ENCODE measurements around the gene GPRIN1. TPM values are rescaled to one million over a fixed set of nuclear protein-coding genes. Genes with fewer than 3 reads are reported as not detected.
"Not testable (repeated sequence)": the region's sequence is repeated elsewhere in the genome, so short reads cannot be mapped to it uniquely, and the experiment has no call there.

GPRIN1 gene
- total RNA-seq, 1 donor from 2014 or later, result 0.72 TPM

DNA sequence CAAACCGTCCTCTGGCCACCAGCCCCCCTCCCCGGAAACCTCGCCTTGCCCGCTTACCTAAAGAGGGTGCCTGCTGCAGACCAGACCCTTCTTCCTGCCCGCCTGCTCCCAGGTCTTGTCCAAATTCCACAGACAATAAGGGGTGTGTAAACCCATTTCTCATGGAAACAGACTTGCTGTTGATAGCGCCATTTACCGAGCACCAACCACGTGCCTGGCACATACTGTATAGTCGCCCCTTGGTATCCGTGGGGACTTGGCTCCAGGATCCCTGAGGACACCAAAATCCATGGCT is 35.7 kb downstream of the GPRIN1 start:
- no peak for DNase-seq

DNA sequence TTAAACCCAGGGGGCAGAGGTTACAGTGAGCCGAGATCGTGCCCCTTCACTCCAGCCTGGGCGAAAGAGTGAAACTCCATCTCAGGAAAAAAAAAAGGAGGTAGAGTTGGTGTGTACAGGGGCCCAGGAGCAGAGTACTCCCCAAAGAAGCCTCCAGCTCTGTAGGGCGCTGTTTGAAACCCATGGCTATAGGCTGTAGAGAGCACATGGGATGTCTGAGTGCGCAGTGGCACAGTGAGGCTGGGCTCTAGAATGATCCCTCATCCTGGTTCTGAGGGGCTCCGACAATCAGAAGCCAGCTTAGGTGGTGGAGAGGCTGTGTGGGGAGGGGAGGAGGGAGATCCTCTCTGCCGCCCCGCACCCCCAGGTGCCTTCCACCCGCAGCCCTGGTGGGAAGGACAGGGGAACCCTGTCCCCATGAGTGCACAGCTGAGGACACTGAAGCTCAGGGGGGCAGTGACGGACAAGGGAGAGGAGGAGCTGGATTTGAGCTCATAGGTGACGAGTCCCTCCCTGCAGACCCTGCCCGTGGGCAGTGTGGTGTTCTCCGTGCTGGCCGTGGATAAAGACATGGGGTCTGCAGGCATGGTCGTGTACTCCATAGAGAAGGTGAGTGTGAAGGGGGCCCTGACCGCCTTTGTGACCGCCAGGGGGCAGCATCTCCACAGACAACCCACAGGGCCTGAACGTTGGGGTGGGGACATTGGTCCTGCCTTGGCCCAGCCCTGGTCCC is 36.2 kb downstream of the GPRIN1 start:
- peak; percentile 62 for DNase-seq

- DNase-seq, result no peak
Measured at GRCh38 chr5:176570044-176570443, 39.9 kb downstream of the GPRIN1 start.

DNA sequence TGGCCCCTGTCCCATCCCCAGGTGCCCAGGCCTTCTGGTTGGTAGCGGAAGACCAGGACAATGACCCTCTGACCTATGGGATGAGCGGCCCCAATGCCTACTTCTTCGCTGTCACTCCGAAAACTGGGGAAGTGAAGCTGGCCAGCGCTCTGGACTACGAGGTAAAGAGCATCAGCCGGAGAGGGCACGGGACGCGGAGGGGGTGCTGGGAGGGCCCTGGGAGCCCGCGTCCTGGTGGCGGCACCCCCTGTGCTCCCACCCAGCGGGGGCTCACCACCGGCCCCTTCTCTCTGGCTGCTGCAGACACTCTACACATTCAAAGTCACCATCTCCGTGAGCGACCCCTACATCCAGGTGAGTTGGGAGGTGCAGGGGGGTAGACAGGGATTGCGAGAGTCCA is 41.3 kb downstream of the GPRIN1 start:
- no peak for DNase-seq

- no peak for DNase-seq
Measured at GRCh38 chr5:176565760-176566288, 44.1 kb downstream of the GPRIN1 start.

- no peak for DNase-seq
Measured at GRCh38 chr5:176564002-176564401, 46.0 kb downstream of the GPRIN1 start.

- DNase-seq, result no peak
Measured at GRCh38 chr5:176562189-176562588, 47.8 kb downstream of the GPRIN1 start.

DNA sequence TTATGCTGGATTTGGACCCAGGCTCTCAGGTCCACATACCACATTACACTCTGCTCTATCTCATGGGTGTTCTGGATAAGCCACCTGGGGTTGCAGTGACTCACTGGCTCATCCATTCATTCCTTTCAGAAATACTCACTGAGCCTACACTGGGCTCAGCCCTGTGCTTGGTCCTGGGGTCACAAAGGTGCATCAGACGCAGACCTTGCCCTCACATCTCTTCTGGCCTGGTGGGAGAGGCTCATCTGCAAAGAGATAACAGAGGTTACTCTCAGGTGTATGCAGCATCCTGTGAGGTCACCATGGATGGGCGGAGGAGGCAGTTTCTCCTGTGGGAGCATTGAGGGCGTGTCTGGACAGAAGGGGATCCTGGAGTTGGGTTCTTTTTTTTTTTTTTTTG is 48.7 kb downstream of the GPRIN1 start:
- no peak for DNase-seq

DNA sequence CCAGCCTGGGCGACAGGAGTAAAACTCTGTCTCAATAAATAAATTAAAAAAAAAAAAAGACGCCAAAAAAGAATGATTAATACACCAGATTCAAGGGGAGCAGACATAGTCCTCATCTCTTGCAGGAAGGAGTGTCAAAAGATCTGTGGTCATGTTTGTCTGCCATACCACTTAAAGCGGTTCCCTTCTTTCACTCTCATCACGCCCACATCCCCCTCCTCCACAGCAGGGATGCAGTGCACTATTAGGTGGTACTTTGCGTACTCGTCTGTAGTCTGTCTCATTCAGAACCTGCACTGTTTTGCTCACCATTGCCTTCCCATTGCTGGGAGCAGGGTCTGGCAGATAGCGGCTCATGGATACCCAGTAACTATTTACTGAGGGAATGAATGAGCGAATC is 49.6 kb downstream of the GPRIN1 start:
- no peak for DNase-seq

DNA sequence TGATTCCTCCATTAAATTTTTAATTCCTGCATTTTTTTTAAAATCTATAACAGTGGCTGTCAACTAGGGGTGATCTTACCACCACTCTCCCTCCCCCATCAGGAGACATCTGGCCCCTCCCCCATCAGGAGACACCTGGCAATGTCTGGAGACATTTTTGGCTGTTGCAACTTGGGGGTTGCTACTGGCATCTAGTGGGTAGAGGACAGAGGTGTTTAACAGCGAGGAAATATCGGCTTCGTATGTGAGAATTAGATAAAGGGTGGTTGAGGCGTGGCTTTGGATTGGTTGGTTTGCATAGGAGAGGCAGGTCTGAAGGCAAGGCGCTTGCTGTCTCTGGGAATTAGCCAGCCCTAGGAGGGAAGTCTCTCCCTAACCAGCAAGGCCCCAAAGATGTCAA is 50.3 kb downstream of the GPRIN1 start:
- no peak for DNase-seq

DNA sequence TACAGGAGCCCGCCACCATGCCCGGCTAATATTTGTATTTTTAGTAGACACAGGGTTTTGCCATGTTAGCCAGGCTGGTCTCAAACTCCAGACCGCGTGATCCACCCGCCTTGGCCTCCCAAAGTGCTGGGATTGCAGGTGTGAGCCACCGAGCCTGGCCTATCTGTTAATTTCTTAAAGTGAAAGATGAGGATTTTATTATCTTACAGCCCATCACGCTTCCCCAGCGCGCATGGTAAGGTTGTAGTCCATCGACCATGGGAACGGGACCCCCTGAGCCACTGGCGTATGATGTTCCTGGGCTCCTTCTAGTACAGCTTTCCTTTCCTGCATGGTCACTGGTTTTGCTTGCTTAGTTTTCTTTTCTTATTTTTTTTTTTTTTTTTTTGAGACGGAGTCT is 52.1 kb downstream of the GPRIN1 start:
- no peak for DNase-seq

- no peak for DNase-seq
Measured at GRCh38 chr5:176553260-176554085, 56.5 kb downstream of the GPRIN1 start.

DNA sequence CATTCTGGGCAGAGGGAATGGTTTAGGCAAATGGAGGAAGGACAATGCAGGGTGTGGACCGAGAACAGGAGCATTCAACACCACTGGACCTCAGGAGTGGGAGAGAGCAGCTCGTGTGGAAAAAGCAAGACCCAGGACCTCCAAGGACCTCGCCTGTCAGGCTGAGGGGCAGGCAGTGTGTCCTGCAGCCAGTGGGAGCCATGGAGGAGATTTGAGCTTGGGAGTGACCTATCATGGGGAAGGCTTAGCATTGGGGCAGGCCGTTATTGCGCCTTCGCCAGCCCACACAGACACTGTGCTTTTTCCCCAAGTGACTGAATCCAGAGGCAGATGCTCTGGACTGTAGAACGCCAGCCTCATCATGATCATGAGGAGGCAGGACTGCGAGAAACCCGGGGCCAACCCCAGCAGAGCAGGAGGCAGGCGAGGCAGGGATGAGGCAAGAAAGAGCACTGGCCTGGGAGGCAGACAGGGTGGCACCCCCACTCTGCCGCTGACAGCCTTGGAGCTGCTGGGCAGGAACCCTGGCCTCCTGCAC is 57.6 kb downstream of the GPRIN1 start:
- no peak for DNase-seq

DNA sequence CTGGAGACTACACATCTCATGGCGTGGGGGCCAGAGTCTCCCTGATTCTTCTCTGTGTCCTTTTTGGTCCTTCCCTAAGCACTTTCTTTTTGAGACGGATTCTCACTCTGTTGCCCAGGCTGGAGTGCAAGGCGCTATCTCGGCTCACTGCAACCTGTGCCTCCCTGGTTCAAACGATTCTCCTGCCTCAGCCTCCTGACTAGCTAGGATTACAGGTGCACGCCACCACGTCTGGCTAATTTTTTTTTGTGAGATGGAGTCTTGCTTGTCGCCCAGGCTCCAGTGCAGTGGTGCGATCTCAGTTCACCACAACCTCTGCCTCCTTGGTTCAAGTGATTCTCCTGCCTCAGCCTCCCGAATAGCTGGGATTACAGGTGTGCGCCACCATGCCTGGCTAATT is 59.0 kb downstream of the GPRIN1 start:
- DNase-seq, result not testable (repeated sequence)

DNA sequence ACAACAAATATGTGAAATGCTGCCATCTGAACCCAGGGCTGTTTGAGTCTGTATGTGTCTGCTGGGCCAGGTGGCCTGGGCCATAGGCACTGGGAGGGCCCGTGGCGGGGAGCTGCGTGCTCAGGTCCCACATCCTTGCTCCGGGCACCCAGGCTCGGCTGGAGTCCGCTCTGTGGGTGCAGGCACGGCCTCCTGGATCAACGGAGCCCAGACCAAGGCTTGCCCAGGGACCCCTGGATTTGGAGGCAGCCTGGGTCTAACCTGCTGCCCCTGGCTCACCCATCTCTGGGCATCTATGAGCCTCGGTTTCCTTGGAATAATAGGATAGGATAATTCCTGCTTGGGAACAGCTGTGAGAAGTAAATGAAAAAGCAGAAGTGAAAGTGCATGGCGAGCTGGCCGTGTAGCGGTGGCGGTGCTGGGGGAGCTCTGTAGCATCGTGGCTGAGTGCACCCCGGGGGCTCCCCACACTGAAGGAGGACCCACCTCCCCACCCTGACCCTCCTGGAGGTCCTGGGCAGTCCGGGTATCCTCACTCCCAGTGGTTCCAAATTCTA is 59.6 kb downstream of the GPRIN1 start:
- DNase-seq, result no peak

- DNase-seq, result no peak
Measured at GRCh38 chr5:176549871-176550270, 60.1 kb downstream of the GPRIN1 start.

GRCh38 chr5:176548967-176549444 is 61.0 kb downstream of the GPRIN1 start, which contains the start of gene CDHR2:
Gene CDHR2, plus strand, starts transcription at chr5:176549342. Its CDS starts 16,011 bp downstream, at chr5:176565353.
- no peak for DNase-seq

DNA sequence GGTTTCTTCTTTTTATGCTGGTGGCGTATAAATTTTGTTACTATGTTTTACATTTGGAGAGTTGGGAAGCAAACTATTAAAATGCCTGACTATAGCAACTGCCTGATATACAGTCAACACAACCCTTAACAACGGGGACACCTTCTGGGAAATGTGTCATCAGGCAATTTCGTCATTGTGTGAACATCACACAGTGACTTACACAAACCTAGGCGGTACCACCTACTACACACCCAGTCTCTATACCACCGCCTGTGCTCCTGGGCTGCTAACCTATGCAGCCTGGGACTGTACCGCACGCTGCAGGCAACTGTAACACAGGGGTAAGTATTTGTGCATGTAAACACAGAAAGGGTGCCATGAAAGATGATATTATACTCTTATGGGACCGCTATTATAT is 62.2 kb downstream of the GPRIN1 start:
- no peak for DNase-seq

Data from tongue (tissue), 2 donors.